GM12878 (cell line): Measurements from ENCODE around the gene P2RX7.
"Not testable (repeated sequence)": the region's sequence is repeated elsewhere in the genome, so short reads cannot be mapped to it uniquely, and the experiment has no call there.

ENCODE experiments used
- E2F4 ChIP-seq: IDR thresholded peaks from 2 replicates; pipeline ENCODE4 v1.6.1; 2012; ENCODE audit warnings: low read depth, low read length, improper control_type of control experiment
- MAX ChIP-seq: IDR thresholded peaks from 2 replicates; pipeline ENCODE4 v1.6.1; 2012; ENCODE audit warnings: low read depth, low read length, improper control_type of control experiment
- POLR2AphosphoS5 ChIP-seq: IDR thresholded peaks from 2 replicates; pipeline ENCODE4 v1.6.1; 2011; ENCODE audit warnings: mild to moderate bottlenecking, low read length, inconsistent platforms
- POU2F2 ChIP-seq: IDR thresholded peaks from 3 replicates; pipeline ENCODE4 v1.6.1; 2011; ENCODE audit warnings: low read depth, mild to moderate bottlenecking, low read length, borderline replicate concordance

- TF ChIP-seq E2F4, POU2F2, MAX, POLR2AphosphoS5: not testable (repeated sequence)
These were observed 68.5 kb downstream of the P2RX7 start for GRCh38 chr12:121201140-121201539.
